IMR-90 (cell line): ENCODE measurements around the gene HIVEP3. TPM values are rescaled to one million over a fixed set of nuclear protein-coding genes. Genes with fewer than 3 reads are reported as not detected.

Source experiments
- ATAC-seq: fragments of 200-7000 bp; cut with Tn5 transposase; 2 replicates; pipeline ENCODE4 v1.9.1; 2020; ENCODE audit warnings: low read depth, mild to moderate bottlenecking, moderate library complexity
- BruUV-seq: library from RNA; stranded (reverse); fragments of 400-500 nt; replicated peaks from 2 replicates; lab custom pipeline; 2021; lab: Mats Ljungman, UMichigan
- CTCF ChIA-PET: fragments of 300-600 bp; formaldehyde crosslinking; extraction: SDS; loops from one replicate; lab custom pipeline; 2021; ENCODE audit warnings: antibody characterized with exemption; lab: Yijun Ruan, JAX
- POLR2A ChIA-PET: fragments of 300-600 bp; sonication (Branson Sonifier 250); formaldehyde crosslinking; loops from one replicate; lab custom pipeline; 2022; ENCODE audit warnings: antibody characterized with exemption; ENCODE audit not compliant: unreplicated experiment; lab: Charles Lee
- DNase-seq: peaks from one replicate; pipeline ENCODE4 v3.0.0; 2013
- H2AFZ ChIP-seq: replicated peaks from 2 replicates; pipeline ENCODE3; 2013; ENCODE audit warnings: low read length, mild to moderate bottlenecking; ENCODE audit not compliant: poor library complexity
- H2AK5ac ChIP-seq: 2 replicates; pipeline ENCODE4 v1.6.1; 2013; ENCODE audit warnings: low read depth, low read length, inconsistent platforms
- H2AK9ac ChIP-seq: replicated peaks from 2 replicates; pipeline ENCODE3; 2013; ENCODE audit warnings: mild to moderate bottlenecking, low read depth, low read length, moderate library complexity; ENCODE audit not compliant: poor library complexity
- H2BK120ac ChIP-seq: 2 replicates; pipeline ENCODE4 v1.6.1; 2013; ENCODE audit warnings: low read depth, low read length, inconsistent platforms
- H2BK15ac ChIP-seq: 3 replicates; pipeline ENCODE4 v1.6.1; 2013; ENCODE audit warnings: low read depth, low read length, inconsistent platforms
- H2BK20ac ChIP-seq: 2 replicates; pipeline ENCODE4 v1.6.1; 2013; ENCODE audit warnings: low read depth, mild to moderate bottlenecking, inconsistent platforms, low read length, moderate library complexity
- H2BK5ac ChIP-seq: 2 replicates; pipeline ENCODE4 v1.6.1; 2013; ENCODE audit warnings: mild to moderate bottlenecking, low read depth, low read length, inconsistent platforms; ENCODE audit not compliant: poor library complexity, severe bottlenecking
- H3K14ac ChIP-seq: replicated peaks from 2 replicates; pipeline ENCODE4 v1.6.1; 2013; ENCODE audit warnings: low read depth, low read length, inconsistent platforms
- H3K18ac ChIP-seq: 2 replicates; pipeline ENCODE4 v1.6.1; 2013; ENCODE audit warnings: low read depth, low read length, control low read depth
- H3K23ac ChIP-seq: 2 replicates; pipeline ENCODE4 v1.6.1; 2013; ENCODE audit warnings: low read depth, low read length, inconsistent platforms
- H3K27ac ChIP-seq: 2 replicates; pipeline ENCODE4 v1.5.1; 2013; ENCODE audit warnings: mild to moderate bottlenecking, control low read depth, low read length; ENCODE audit not compliant: insufficient read depth
- H3K27me3 ChIP-seq: 2 replicates; pipeline ENCODE4 v1.6.1; 2013; ENCODE audit warnings: low read length; ENCODE audit not compliant: control insufficient read depth, insufficient read depth
- H3K36me3 ChIP-seq: 2 replicates; pipeline ENCODE4 v1.6.1; 2013; ENCODE audit warnings: low read length, mixed read lengths; ENCODE audit not compliant: control insufficient read depth, insufficient read depth
- H3K4ac ChIP-seq: 2 replicates; pipeline ENCODE4 v1.6.1; 2013; ENCODE audit warnings: low read depth, low read length, inconsistent platforms
- H3K4me1 ChIP-seq: 2 replicates; pipeline ENCODE4 v1.6.1; 2013; ENCODE audit warnings: low read length, mixed read lengths; ENCODE audit not compliant: control insufficient read depth, insufficient read depth
- H3K4me2 ChIP-seq: 2 replicates; pipeline ENCODE4 v1.6.1; 2013; ENCODE audit warnings: low read depth, mild to moderate bottlenecking, control low read depth, low read length, moderate library complexity
- H3K4me3 ChIP-seq: 2 replicates; pipeline ENCODE4 v1.5.1; 2013; ENCODE audit warnings: low read depth, mild to moderate bottlenecking, control low read depth, low read length, moderate library complexity; ENCODE audit not compliant: insufficient read depth
- H3K56ac ChIP-seq: 2 replicates; pipeline ENCODE4 v1.6.1; 2013; ENCODE audit warnings: low read length, inconsistent platforms; ENCODE audit not compliant: insufficient read depth; ENCODE audit errors: extremely low read depth
- H3K79me1 ChIP-seq, 2 experiments: 2 replicates each; pipeline ENCODE4 v1.6.1; 2013; ENCODE audit warnings: low read length in 2 of 2, inconsistent platforms in 1 of 2, low read depth in 1 of 2
- H3K9ac ChIP-seq: 2 replicates; pipeline ENCODE4 v1.6.1; 2013; ENCODE audit warnings: low read depth, low read length, control low read depth
- H3K9me1 ChIP-seq: 2 replicates; pipeline ENCODE4 v1.6.1; 2013; ENCODE audit warnings: low read length, inconsistent platforms; ENCODE audit not compliant: insufficient read depth
- H3K9me3 ChIP-seq: 2 replicates; pipeline ENCODE4 v1.6.1; 2013; ENCODE audit warnings: low read length; ENCODE audit not compliant: control insufficient read depth, insufficient read depth
- H4K20me1 ChIP-seq: 2 replicates; pipeline ENCODE4 v1.6.1; 2013; ENCODE audit warnings: low read length, inconsistent platforms; ENCODE audit not compliant: insufficient read depth
- H4K5ac ChIP-seq: 2 replicates; pipeline ENCODE4 v1.6.1; 2013; ENCODE audit warnings: mild to moderate bottlenecking, low read depth, low read length, control low read depth
- H4K8ac ChIP-seq, 2 experiments: 2 replicates each; pipeline ENCODE4 v1.6.1; 2013; ENCODE audit warnings: low read depth in 2 of 2, low read length in 2 of 2, control low read depth in 1 of 2, inconsistent platforms in 1 of 2
- H4K91ac ChIP-seq: 2 replicates; pipeline ENCODE4 v1.6.1; 2013; ENCODE audit warnings: low read depth, low read length, inconsistent platforms; ENCODE audit not compliant: insufficient read depth
- BHLHE40 ChIP-seq: fragments of 150-350 bp; IDR thresholded peaks from 2 replicates; pipeline ENCODE4 v1.6.1; 2016; ENCODE audit warnings: mild to moderate bottlenecking, low read depth, low read length
- CEBPB ChIP-seq: IDR thresholded peaks from 2 replicates; pipeline ENCODE4 v1.6.1; 2012; ENCODE audit warnings: low read depth, low read length, improper control_type of control experiment
- CHD1 ChIP-seq: IDR thresholded peaks from 2 replicates; pipeline ENCODE4 v1.6.1; 2012; ENCODE audit warnings: low read depth, low read length, improper control_type of control experiment
- MAFK ChIP-seq: IDR thresholded peaks from 2 replicates; pipeline ENCODE4 v1.6.1; 2012; ENCODE audit warnings: low read depth, low read length, improper control_type of control experiment
- MXI1 ChIP-seq: IDR thresholded peaks from 2 replicates; pipeline ENCODE4 v1.6.1; 2012; ENCODE audit warnings: low read depth, mild to moderate bottlenecking, low read length, moderate library complexity, borderline replicate concordance
- NFE2L2 ChIP-seq: fragments of 150-350 bp; IDR thresholded peaks from 2 replicates; pipeline ENCODE4 v1.6.1; 2016; ENCODE audit warnings: low read depth, mild to moderate bottlenecking, low read length
- RAD21 ChIP-seq: IDR thresholded peaks from 2 replicates; pipeline ENCODE4 v1.6.1; 2012; ENCODE audit warnings: low read length, improper control_type of control experiment
- SMC3 ChIP-seq: fragments of 150-350 bp; IDR thresholded peaks from 2 replicates; pipeline ENCODE4 v1.6.1; 2016; ENCODE audit warnings: low read depth, mild to moderate bottlenecking, antibody characterized with exemption, low read length, moderate library complexity
- WGBS, 2 experiments: methylation state at CpG; one replicate each; pipeline versions ENCODE4 v1.1.5 to v1.1.7; 2013; ENCODE audit warnings: missing lambda C conversion rate in 2 of 2; ENCODE audit not compliant: insufficient read length in 1 of 2; ENCODE audit errors: extremely low coverage in 2 of 2; 5-methylcytosine and 5-hydroxymethylcytosine counted together
- dilution Hi-C: fragments of 300-500 bp; cut with HindIII; formaldehyde crosslinking; loops from one replicate; pipeline ENCODE4 v1.14.3; 2018; ENCODE audit warnings: low sequenced_read_pairs; ENCODE audit not compliant: unreplicated experiment
- in situ Hi-C: fragments of 300-500 bp; cut with MboI; formaldehyde crosslinking; loops from 3 replicates; pipeline ENCODE4 v1.14.3; 2019; ENCODE audit warnings: low sequenced_read_pairs, inconsistent platforms, mixed read lengths
- intact Hi-C: fragments of 100-400 bp; cut with micrococcal nuclease; formaldehyde crosslinking; loops from 2 replicates; pipeline ENCODE4 v1.10.0; 2022
- polyA plus RNA-seq, 3 experiments: library from polyadenylated mRNA; depleted of rRNA; stranded (reverse); fragments of >200 nt; gene quantifications; 2 replicates each; pipeline ENCODE4 v1.2.3, GENCODE V29; 2012; ENCODE audit warnings: low replicate concordance in 1 of 3
- total RNA-seq: library from RNA; depleted of rRNA; stranded (reverse); fragments of >200 nt; gene quantifications from 2 replicates; pipeline ENCODE4 v1.2.3, GENCODE V29; 2012
- TF ChIP-seq, protein P1 (sequence below): fragments of 150-350 bp; IDR thresholded peaks from 2 replicates; pipeline ENCODE4 v1.6.1; 2017; ENCODE audit warnings: mild to moderate bottlenecking, antibody characterized with exemption, low read length, low read depth
- TF ChIP-seq, protein P2 (sequence below): fragments of 150-350 bp; IDR thresholded peaks from 2 replicates; pipeline ENCODE4 v1.6.1; 2016; ENCODE audit warnings: low read depth, mild to moderate bottlenecking, low read length, moderate library complexity, borderline replicate concordance

HIVEP3 gene
- total and polyA plus RNA-seq, 2 of the 4 experiments (the other 2 are of a cell fraction), result 1.4 to 4.0 TPM

DNA sequence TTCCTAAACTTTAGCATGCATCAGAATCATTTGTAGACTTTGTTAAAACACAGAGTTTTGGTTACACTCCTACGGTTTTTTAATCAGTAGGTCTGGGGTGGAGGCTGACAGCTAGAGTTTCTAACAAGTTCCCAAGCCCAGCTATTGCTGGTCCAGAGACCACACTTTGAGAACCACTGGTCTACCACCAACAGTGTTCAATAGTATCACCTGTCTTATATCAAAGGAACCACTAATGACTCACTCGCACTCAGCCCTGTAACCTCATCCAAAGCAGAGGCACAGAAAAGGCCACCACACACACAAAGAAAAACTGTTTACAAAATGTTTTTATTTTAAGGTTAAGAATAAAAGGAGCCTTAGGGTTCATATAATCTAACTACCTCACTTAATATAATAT, 68.7 kb downstream of the HIVEP3 start:
- H3K27me3 ChIP-seq, result no peaks in the 10 kb centered on the region; the same call in 1 of the 2 replicates
- H4K20me1 ChIP-seq, result no peaks in the 10 kb centered on the region
- CTCF ChIA-PET, result no interaction called here
- H3K36me3 ChIP-seq, result no peaks in the 10 kb centered on the region
- no CpG with 5 or more reads among the region's 2 CpGs for WGBS, 2 experiments
- dilution Hi-C loops (no loop called here), in situ Hi-C loops (no loop called here), intact Hi-C loops (no loop called here)
- no peak for ATAC-seq
- TF ChIP-seq NFE2L2 (no peak), CEBPB (no peak), CHD1 (no peak), SMC3 (no peak), BHLHE40 (no peak), MXI1 (no peak), MAFK (no peak), RAD21 (no peak)
- TF ChIP-seq, protein P1, sequence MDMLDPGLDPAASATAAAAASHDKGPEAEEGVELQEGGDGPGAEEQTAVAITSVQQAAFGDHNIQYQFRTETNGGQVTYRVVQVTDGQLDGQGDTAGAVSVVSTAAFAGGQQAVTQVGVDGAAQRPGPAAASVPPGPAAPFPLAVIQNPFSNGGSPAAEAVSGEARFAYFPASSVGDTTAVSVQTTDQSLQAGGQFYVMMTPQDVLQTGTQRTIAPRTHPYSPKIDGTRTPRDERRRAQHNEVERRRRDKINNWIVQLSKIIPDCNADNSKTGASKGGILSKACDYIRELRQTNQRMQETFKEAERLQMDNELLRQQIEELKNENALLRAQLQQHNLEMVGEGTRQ, result no peak
- TF ChIP-seq, protein P2, sequence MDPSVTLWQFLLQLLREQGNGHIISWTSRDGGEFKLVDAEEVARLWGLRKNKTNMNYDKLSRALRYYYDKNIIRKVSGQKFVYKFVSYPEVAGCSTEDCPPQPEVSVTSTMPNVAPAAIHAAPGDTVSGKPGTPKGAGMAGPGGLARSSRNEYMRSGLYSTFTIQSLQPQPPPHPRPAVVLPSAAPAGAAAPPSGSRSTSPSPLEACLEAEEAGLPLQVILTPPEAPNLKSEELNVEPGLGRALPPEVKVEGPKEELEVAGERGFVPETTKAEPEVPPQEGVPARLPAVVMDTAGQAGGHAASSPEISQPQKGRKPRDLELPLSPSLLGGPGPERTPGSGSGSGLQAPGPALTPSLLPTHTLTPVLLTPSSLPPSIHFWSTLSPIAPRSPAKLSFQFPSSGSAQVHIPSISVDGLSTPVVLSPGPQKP, result no peak
- H3K4ac ChIP-seq, result no peak overlapping the region
- H3K79me1 ChIP-seq, result no peaks in the 10 kb centered on the region
- H3K23ac ChIP-seq, result no peak overlapping the region
- POLR2A ChIA-PET, result no interaction called here
- H4K91ac ChIP-seq, result no peak overlapping the region
- H3K9ac ChIP-seq, result no peak overlapping the region
- H3K27ac ChIP-seq, result no peak overlapping the region
- no peak overlapping the region for H4K5ac ChIP-seq
- no peak overlapping the region for H3K56ac ChIP-seq
- no peak overlapping the region for H2BK20ac ChIP-seq
- H2AFZ ChIP-seq, result no peak overlapping the region
- no peak overlapping the region for H2BK15ac ChIP-seq
- H3K18ac ChIP-seq, result no peak overlapping the region
- DNase-seq, result no peak
- BruUV-seq, result no TSS peak
- H2BK5ac ChIP-seq, result no peak overlapping the region
- no peak overlapping the region for H4K8ac ChIP-seq
- no peak overlapping the region for H2AK9ac ChIP-seq
- no peaks in the 10 kb centered on the region for H3K9me3 ChIP-seq
- H3K9me1 ChIP-seq, result peaks cover 7% of the 10 kb centered on the region; the same call in 1 of the 2 replicates
- no peak overlapping the region for H2BK120ac ChIP-seq
- no peak overlapping the region for H3K14ac ChIP-seq
- no peak overlapping the region for H2AK5ac ChIP-seq
- no peak overlapping the region for H3K4me3 ChIP-seq
- H3K4me2 ChIP-seq, result no peak overlapping the region
- peaks cover 10% of the 10 kb centered on the region for H3K4me1 ChIP-seq
